Measurements from ENCODE around the gene YTHDC2.

The YTHDC2 gene

GRCh38 chr5:113518884-113519283, 5.4 kb downstream of the YTHDC2 start:
- TF ChIP-seq CTCF (conservative IDR thresholded peaks at IDR 0.05) = no peak
- no peak overlapping the region for H3K27ac ChIP-seq

GRCh38 chr5:113519412-113519811, 5.9 kb downstream of the YTHDC2 start:
- TF ChIP-seq CTCF (conservative IDR thresholded peaks at IDR 0.05) = no peak
- H3K27ac ChIP-seq = no peak overlapping the region

GRCh38 chr5:113520429-113520828, 6.9 kb downstream of the YTHDC2 start:
- TF ChIP-seq CTCF (conservative IDR thresholded peaks at IDR 0.05) = no peak
- no peak overlapping the region for H3K27ac ChIP-seq

GRCh38 chr5:113520899-113521298, 7.4 kb downstream of the YTHDC2 start:
- TF ChIP-seq CTCF (conservative IDR thresholded peaks at IDR 0.05) = no peak
- H3K27ac ChIP-seq = no peak overlapping the region

GRCh38 chr5:113523168-113523567, 9.7 kb downstream of the YTHDC2 start:
- TF ChIP-seq CTCF (conservative IDR thresholded peaks at IDR 0.05) = no peak
- no peak overlapping the region for H3K27ac ChIP-seq

GRCh38 chr5:113524927-113525326, 11.4 kb downstream of the YTHDC2 start:
- no peak overlapping the region for H3K27ac ChIP-seq

GRCh38 chr5:113526421-113526820, 12.9 kb downstream of the YTHDC2 start:
- TF ChIP-seq CTCF (conservative IDR thresholded peaks at IDR 0.05) = no peak
- H3K27ac ChIP-seq = no peak overlapping the region

More at GRCh38 chr5:113524927-113525326, 11.4 kb downstream of the YTHDC2 start:
- TF ChIP-seq CTCF (conservative IDR thresholded peaks at IDR 0.05) = no peak

- H3K27ac ChIP-seq = no peak overlapping the region
- TF ChIP-seq CTCF (conservative IDR thresholded peaks at IDR 0.05) = no peak
Observed at GRCh38 chr5:113527746-113528145, 14.3 kb downstream of the YTHDC2 start.
